GM18868 (cell line): ENCODE data around the gene MRC2.

Experiments
- ATAC-seq: cut with Tn5 transposase; IDR thresholded peaks from one replicate; pipeline ENCODE4 v1.9.1; 2021; ENCODE audit warnings: mild to moderate bottlenecking, moderate library complexity; ENCODE audit not compliant: unreplicated experiment

Gene MRC2

GRCh38 chr17:62660629-62661118 is 33.2 kb downstream of the MRC2 start:
- ATAC-seq, result no peak

GRCh38 chr17:62661337-62661736 is 33.9 kb downstream of the MRC2 start:
- ATAC-seq, result no peak

GRCh38 chr17:62662855-62663254 is 35.4 kb downstream of the MRC2 start:
- no peak for ATAC-seq

- ATAC-seq, result no peak
Observed at GRCh38 chr17:62663304-62663703, 35.8 kb downstream of the MRC2 start.

- ATAC-seq, result no peak
Observed at GRCh38 chr17:62664336-62665120, 37.1 kb downstream of the MRC2 start.

- ATAC-seq, result no peak
Observed at GRCh38 chr17:62665599-62665998, 38.1 kb downstream of the MRC2 start.

GRCh38 chr17:62666061-62666800 is 38.8 kb downstream of the MRC2 start:
- ATAC-seq, result no peak

- ATAC-seq, result no peak
Observed at GRCh38 chr17:62666801-62667591, 39.5 kb downstream of the MRC2 start.

- ATAC-seq, result no peak
Observed at GRCh38 chr17:62668091-62668804, 40.8 kb downstream of the MRC2 start.

GRCh38 chr17:62670202-62670821 is 42.8 kb downstream of the MRC2 start:
- no peak for ATAC-seq

- no peak for ATAC-seq
Observed at GRCh38 chr17:62671553-62671952, 44.1 kb downstream of the MRC2 start.

GRCh38 chr17:62672957-62673356 is 45.5 kb downstream of the MRC2 start:
- ATAC-seq, result no peak

- no peak for ATAC-seq
Observed at GRCh38 chr17:62673614-62674362, 46.3 kb downstream of the MRC2 start.

- ATAC-seq, result no peak
Observed at GRCh38 chr17:62674363-62674739, 46.9 kb downstream of the MRC2 start.

- no peak for ATAC-seq
Observed at GRCh38 chr17:62674841-62675240, 47.4 kb downstream of the MRC2 start.

GRCh38 chr17:62675260-62675659 is 47.8 kb downstream of the MRC2 start:
- no peak for ATAC-seq

- no peak for ATAC-seq
Observed at GRCh38 chr17:62675701-62676100, 48.2 kb downstream of the MRC2 start.

- ATAC-seq, result no peak
Observed at GRCh38 chr17:62676231-62676943, 48.9 kb downstream of the MRC2 start.
